Measurements from ENCODE around the gene CEP152.

- TF ChIP-seq SP1 (IDR thresholded peaks at IDR 0.05) = no peak
- TF ChIP-seq, protein P1, sequence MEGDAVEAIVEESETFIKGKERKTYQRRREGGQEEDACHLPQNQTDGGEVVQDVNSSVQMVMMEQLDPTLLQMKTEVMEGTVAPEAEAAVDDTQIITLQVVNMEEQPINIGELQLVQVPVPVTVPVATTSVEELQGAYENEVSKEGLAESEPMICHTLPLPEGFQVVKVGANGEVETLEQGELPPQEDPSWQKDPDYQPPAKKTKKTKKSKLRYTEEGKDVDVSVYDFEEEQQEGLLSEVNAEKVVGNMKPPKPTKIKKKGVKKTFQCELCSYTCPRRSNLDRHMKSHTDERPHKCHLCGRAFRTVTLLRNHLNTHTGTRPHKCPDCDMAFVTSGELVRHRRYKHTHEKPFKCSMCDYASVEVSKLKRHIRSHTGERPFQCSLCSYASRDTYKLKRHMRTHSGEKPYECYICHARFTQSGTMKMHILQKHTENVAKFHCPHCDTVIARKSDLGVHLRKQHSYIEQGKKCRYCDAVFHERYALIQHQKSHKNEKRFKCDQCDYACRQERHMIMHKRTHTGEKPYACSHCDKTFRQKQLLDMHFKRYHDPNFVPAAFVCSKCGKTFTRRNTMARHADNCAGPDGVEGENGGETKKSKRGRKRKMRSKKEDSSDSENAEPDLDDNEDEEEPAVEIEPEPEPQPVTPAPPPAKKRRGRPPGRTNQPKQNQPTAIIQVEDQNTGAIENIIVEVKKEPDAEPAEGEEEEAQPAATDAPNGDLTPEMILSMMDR (IDR thresholded peaks at IDR 0.05; ENCODE audit: low read depth, low read length, missing input control) = no peak
- TF ChIP-seq RAD21 (IDR thresholded peaks at IDR 0.05) = no peak
Observed at GRCh38 chr15:48784756-48785155, 26.1 kb downstream of the CEP152 start.
